ENCODE data around the gene KCNJ5.

DNA sequence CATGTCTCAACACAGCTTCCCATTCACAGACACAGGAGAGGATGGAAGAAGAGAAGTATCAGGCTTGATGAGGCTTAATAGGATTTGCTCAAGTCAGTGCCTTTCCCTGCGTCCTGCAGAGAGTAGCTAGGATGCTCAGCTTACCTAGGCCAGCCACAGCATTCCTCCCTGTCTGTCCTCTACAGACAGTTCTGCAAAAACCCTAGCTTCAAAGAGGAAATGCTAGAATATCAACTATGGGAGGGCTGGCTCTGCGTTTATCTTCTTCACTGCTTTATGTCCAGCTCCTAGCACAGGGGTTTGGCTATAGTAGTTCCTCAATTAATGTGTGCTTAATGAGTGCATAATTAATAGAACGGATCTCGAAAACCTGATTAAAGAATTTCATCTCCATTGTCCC, 16.4 kb downstream of the KCNJ5 start:
- no peak for TF ChIP-seq POLR2A (IDR thresholded peaks at IDR 0.05; ENCODE audit: low read length)
- TF ChIP-seq GATA1 (IDR thresholded peaks at IDR 0.05; ENCODE audit: low read depth, low read length): no peak
